MCF 10A (cell line): ENCODE data around the gene ZNF497. TPM values are rescaled to one million over a fixed set of nuclear protein-coding genes. Genes with fewer than 3 reads are reported as not detected.

Experiments used
- BruUV-seq: library from RNA; stranded (reverse); fragments of 400-500 nt; replicated peaks from 2 replicates; lab custom pipeline; 2021; lab: Mats Ljungman, UMichigan
- CTCF ChIA-PET: fragments of 300-600 bp; sonication (Branson Sonifier 250); formaldehyde crosslinking; extraction: SDS; loops from one replicate; lab custom pipeline; 2021; ENCODE audit warnings: antibody characterized with exemption, inconsistent platforms; lab: Yijun Ruan, JAX
- POLR2A ChIA-PET: fragments of 300-600, 350-650 bp; sonication (Branson Sonifier 250); formaldehyde crosslinking; extraction: SDS; loops from one replicate; lab custom pipeline; 2020; ENCODE audit warnings: antibody characterized with exemption, inconsistent platforms; lab: Yijun Ruan, JAX
- DNase-seq: peaks from one replicate; pipeline ENCODE4 v3.0.0-alpha.2; 2018; ENCODE audit not compliant: unreplicated experiment
- H3K27ac Mint-ChIP-seq: one replicate; pipeline ENCODE4 v1.8.0; 2022; ENCODE audit warnings: mild to moderate bottlenecking, low read depth, mixed read lengths; ENCODE audit not compliant: unreplicated experiment
- H3K27me3 Mint-ChIP-seq: one replicate; pipeline ENCODE4 v1.8.0; 2022; ENCODE audit warnings: mixed read lengths; ENCODE audit not compliant: insufficient read depth, unreplicated experiment
- H3K36me3 Mint-ChIP-seq: one replicate; pipeline ENCODE4 v1.8.0; 2022; ENCODE audit warnings: mild to moderate bottlenecking, moderate library complexity, mixed read lengths; ENCODE audit not compliant: insufficient read depth, unreplicated experiment
- H3K4me1 Mint-ChIP-seq: one replicate; pipeline ENCODE4 v1.8.0; 2022; ENCODE audit warnings: mixed read lengths; ENCODE audit not compliant: insufficient read depth, unreplicated experiment
- H3K4me3 Mint-ChIP-seq: one replicate; pipeline ENCODE4 v1.8.0; 2022; ENCODE audit warnings: mild to moderate bottlenecking, moderate library complexity, mixed read lengths; ENCODE audit not compliant: unreplicated experiment
- H3K9me3 Mint-ChIP-seq: one replicate; pipeline ENCODE4 v1.8.0; 2022; ENCODE audit warnings: mixed read lengths; ENCODE audit not compliant: unreplicated experiment
- CTCF ChIP-seq: fragments of 200-600 bp; IDR thresholded peaks from one replicate; pipeline ENCODE4 v1.8.0; 2022; ENCODE audit warnings: antibody characterized with exemption, mild to moderate bottlenecking; ENCODE audit not compliant: unreplicated experiment
- intact Hi-C: fragments of 100-400 bp; cut with micrococcal nuclease; formaldehyde crosslinking; loops from 2 replicates; pipeline ENCODE4 v1.14.1; 2022
- total RNA-seq: library from RNA; stranded (reverse); gene quantifications from 2 replicates; pipeline ENCODE4 v1.2.3, GENCODE V29; 2022

The ZNF497 gene
- total RNA-seq, 1 experiment from 2014 or later: 3.2 TPM

DNA sequence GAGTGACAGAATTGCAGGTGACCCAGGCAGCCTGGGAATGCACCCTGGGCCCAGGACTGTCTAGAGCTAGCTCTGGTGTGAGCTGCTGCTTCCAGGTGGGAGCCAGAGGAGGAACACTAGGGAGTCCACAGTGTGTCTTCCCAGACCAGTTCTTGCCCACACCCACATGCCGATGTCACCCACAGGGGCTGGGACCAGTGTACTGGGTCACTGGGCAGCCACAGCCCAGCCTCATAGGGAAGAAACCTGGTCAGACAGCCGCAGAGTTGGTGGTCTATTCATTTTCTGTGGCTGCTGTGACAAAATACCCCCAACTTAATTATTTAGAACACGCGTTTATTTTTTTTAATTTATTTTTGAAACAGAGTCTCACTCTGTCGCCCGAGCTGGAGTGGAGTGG lies 36.0 kb upstream of the ZNF497 start:
- Mint-ChIP-seq H3K27me3 (no peaks in the 10 kb centered on the region), H3K4me3 (no peak overlapping the region), H3K9me3 (no peaks in the 10 kb centered on the region), H3K36me3 (peaks cover 30% of the 10 kb centered on the region), H3K4me1 (peaks cover 31% of the 10 kb centered on the region), H3K27ac (no peak overlapping the region)
- intact Hi-C loops: no loop called here
- no peak for TF ChIP-seq CTCF
- no TSS peak for BruUV-seq
- POLR2A ChIA-PET: interaction anchor here (0.7 to 4.7 kb wide), 2 partner anchors 10 to 120 kb away, joined by 4 to 22 read pairs; partner anchors contain the start of gene RPS5
- CTCF ChIA-PET: no interaction called here
- no peak for DNase-seq

DNA sequence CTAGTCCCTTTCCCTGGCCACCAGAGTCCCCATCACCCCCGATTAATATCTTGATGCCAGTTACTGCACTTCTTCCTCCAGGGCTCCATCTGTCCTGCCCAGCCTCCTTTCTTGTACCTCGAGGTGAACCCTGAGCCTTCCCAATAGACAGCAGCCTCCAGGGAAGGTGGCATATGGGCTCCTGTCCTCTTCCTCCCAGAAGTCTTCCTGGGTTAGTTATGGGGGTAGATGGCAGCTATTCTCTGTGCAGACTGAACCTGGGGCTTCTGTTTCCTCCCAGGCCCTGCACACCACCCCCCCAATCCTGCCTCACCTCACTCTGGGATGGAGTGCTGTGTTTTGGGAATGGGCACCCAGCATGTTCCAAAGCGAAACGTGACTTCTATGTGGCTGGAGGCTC lies 35.5 kb upstream of the ZNF497 start:
- H3K27ac Mint-ChIP-seq: no peak overlapping the region
- no peak overlapping the region for H3K4me3 Mint-ChIP-seq
- BruUV-seq: no TSS peak
- peaks cover 35% of the 10 kb centered on the region for H3K36me3 Mint-ChIP-seq
- no peak for DNase-seq
- POLR2A ChIA-PET: interaction anchor here (4.7 kb wide), 1 partner anchor 9 kb away, joined by 22 read pairs; the partner anchor contains the start of gene RPS5
- TF ChIP-seq CTCF: no peak
- no peaks in the 10 kb centered on the region for H3K27me3 Mint-ChIP-seq
- H3K4me1 Mint-ChIP-seq: peaks cover 33% of the 10 kb centered on the region
- no peaks in the 10 kb centered on the region for H3K9me3 Mint-ChIP-seq
- CTCF ChIA-PET: no interaction called here
- intact Hi-C loops: no loop called here

DNA sequence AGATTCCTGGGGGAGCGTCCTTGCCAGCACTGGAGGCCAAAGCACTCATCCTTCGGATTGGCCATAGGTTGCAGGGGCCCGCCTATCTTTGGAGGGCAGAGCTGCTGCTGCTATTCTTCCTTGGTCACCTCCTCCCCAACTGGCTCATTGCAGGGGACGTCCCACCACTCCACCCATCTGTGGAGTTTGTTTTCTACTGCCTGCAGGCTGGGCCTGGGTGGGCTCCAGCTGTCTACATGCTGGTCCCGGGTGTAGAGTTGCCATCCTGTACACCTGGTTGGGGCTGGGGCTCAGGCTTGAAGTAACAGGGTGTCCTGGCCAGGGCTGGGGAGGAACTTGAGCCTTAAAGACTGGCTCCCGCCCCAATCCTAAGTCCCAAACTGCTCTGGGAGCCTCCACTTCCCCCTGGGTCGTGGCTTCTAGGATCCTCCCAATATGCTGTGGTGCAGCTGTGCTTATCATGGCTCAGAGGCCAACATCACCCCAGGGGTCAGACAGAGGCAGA lies 35.0 kb upstream of the ZNF497 start:
- Mint-ChIP-seq H3K27me3 (no peaks in the 10 kb centered on the region), H3K9me3 (no peaks in the 10 kb centered on the region), H3K4me1 (peaks cover 33% of the 10 kb centered on the region), H3K36me3 (peaks cover 40% of the 10 kb centered on the region), H3K4me3 (no peak overlapping the region), H3K27ac (no peak overlapping the region)
- no peak for DNase-seq
- ChIA-PET CTCF (no interaction called here), POLR2A (interaction anchor here (4.7 kb wide), 1 partner anchor 9 kb away, joined by 22 read pairs; the partner anchor contains the start of gene RPS5)
- BruUV-seq: TSS peak; percentile 0
- no peak for TF ChIP-seq CTCF
- intact Hi-C loops: no loop called here

DNA sequence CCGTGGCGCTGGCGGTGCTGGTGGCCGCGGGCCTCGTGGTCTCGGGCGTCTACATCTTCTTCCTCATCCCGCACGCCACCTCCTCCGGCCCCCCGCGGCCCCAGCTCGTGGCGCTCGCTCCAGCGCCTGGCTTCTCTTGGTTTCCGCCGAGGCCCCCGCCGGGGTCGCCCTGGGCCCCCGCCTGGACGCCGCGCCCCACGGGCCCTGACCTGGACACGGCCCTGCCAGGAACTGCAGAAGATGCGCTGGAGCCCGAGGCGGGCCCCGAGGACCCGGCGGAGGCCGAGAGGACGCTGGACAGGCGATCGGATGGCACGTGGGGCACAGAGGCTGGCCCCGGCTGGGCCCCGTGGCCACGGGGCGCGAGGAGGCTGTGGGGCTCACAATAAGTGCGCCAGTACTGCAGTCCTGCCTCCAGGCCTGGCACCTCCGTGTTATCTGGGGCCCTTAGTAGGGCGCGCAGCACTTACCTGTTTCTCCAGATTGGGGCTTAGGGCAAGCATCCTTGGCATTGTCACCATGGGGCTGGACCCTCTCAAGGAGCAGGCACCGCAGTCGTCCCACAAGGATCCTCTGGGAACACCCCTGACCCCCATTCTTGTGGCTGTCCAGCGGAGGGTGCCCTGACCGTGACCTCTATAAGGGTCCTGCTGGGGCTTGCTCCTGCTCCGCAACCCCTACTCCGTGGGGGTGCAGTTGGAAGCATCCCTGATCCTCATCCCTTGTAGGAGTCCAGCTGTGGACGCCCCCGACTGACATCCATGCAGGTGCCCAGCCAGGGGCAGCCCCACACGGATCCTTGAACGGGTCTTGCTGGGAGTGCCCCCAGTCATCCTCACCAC lies 34.4 kb upstream of the ZNF497 start:
- intact Hi-C loops: no loop called here
- ChIA-PET POLR2A (interaction anchor here (4.7 kb wide), 1 partner anchor 8 kb away, joined by 22 read pairs; the partner anchor contains the start of gene RPS5), CTCF (no interaction called here)
- no TSS peak for BruUV-seq
- no peaks in the 10 kb centered on the region for H3K9me3 Mint-ChIP-seq
- TF ChIP-seq CTCF: no peak
- peaks cover 46% of the 10 kb centered on the region for H3K36me3 Mint-ChIP-seq
- peaks cover 33% of the 10 kb centered on the region for H3K4me1 Mint-ChIP-seq
- no peak overlapping the region for H3K4me3 Mint-ChIP-seq
- DNase-seq: no peak
- no peaks in the 10 kb centered on the region for H3K27me3 Mint-ChIP-seq
- no peak overlapping the region for H3K27ac Mint-ChIP-seq
